ENCODE results near the gene SEMA3D.

The SEMA3D gene

GRCh38 chr7:84975586-84976185, 211.2 kb downstream of the SEMA3D start:
- H3K36me3 Mint-ChIP-seq (ENCODE audit: low read depth), result no peaks in the 10 kb centered on the region
- no peaks in the 10 kb centered on the region for H3K4me1 Mint-ChIP-seq
- no peaks in the 10 kb centered on the region for H3K27me3 Mint-ChIP-seq (ENCODE audit: low read depth)
- no peak overlapping the region for H3K4me3 Mint-ChIP-seq
- no peaks in the 10 kb centered on the region for H3K9me3 Mint-ChIP-seq
- H3K27ac Mint-ChIP-seq, result no peak overlapping the region
- no peak for TF ChIP-seq CTCF (IDR thresholded peaks at IDR 0.05; ENCODE audit: unreplicated experiment in 3 of 3)

- H3K27me3 Mint-ChIP-seq (ENCODE audit: low read depth), result no peaks in the 10 kb centered on the region
- H3K4me3 Mint-ChIP-seq, result no peak overlapping the region
Observed at GRCh38 chr7:84971360-84971759, 215.5 kb downstream of the SEMA3D start.

GRCh38 chr7:84970670-84971069, 216.2 kb downstream of the SEMA3D start:
- no peak for TF ChIP-seq CTCF (IDR thresholded peaks at IDR 0.05; ENCODE audit: unreplicated experiment in 3 of 3)
- no peaks in the 10 kb centered on the region for H3K9me3 Mint-ChIP-seq
- H3K4me3 Mint-ChIP-seq, result no peak overlapping the region
- H3K36me3 Mint-ChIP-seq (ENCODE audit: low read depth), result no peaks in the 10 kb centered on the region
- H3K27ac Mint-ChIP-seq, result no peak overlapping the region
- no peaks in the 10 kb centered on the region for H3K4me1 Mint-ChIP-seq
- H3K27me3 Mint-ChIP-seq (ENCODE audit: low read depth), result no peaks in the 10 kb centered on the region

More at GRCh38 chr7:84971360-84971759, 215.5 kb downstream of the SEMA3D start:
- H3K9me3 Mint-ChIP-seq, result no peaks in the 10 kb centered on the region
- H3K27ac Mint-ChIP-seq, result no peak overlapping the region
- H3K36me3 Mint-ChIP-seq (ENCODE audit: low read depth), result no peaks in the 10 kb centered on the region
- TF ChIP-seq CTCF (IDR thresholded peaks at IDR 0.05; ENCODE audit: unreplicated experiment in 3 of 3), result no peak
- H3K4me1 Mint-ChIP-seq, result no peaks in the 10 kb centered on the region

GRCh38 chr7:84953234-84953633, 233.6 kb downstream of the SEMA3D start:
- peaks cover 10% of the 10 kb centered on the region for H3K4me1 Mint-ChIP-seq
- no peak for TF ChIP-seq CTCF (IDR thresholded peaks at IDR 0.05; ENCODE audit: unreplicated experiment in 3 of 3)
- H3K36me3 Mint-ChIP-seq (ENCODE audit: low read depth), result no peaks in the 10 kb centered on the region
- no peaks in the 10 kb centered on the region for H3K27me3 Mint-ChIP-seq (ENCODE audit: low read depth)
- H3K27ac Mint-ChIP-seq, result no peak overlapping the region
- H3K4me3 Mint-ChIP-seq, result no peak overlapping the region
- H3K9me3 Mint-ChIP-seq, result peaks cover 11% of the 10 kb centered on the region

- H3K4me1 Mint-ChIP-seq, result peaks cover 10% of the 10 kb centered on the region
- H3K27ac Mint-ChIP-seq, result no peak overlapping the region
- H3K27me3 Mint-ChIP-seq (ENCODE audit: low read depth), result no peaks in the 10 kb centered on the region
- H3K36me3 Mint-ChIP-seq (ENCODE audit: low read depth), result no peaks in the 10 kb centered on the region
- peaks cover 11% of the 10 kb centered on the region for H3K9me3 Mint-ChIP-seq
- TF ChIP-seq CTCF (IDR thresholded peaks at IDR 0.05; ENCODE audit: unreplicated experiment in 3 of 3), result no peak
- H3K4me3 Mint-ChIP-seq, result no peak overlapping the region
Observed at GRCh38 chr7:84950836-84951235, 236.0 kb downstream of the SEMA3D start.

GRCh38 chr7:84949501-84949900, 237.4 kb downstream of the SEMA3D start:
- TF ChIP-seq CTCF (IDR thresholded peaks at IDR 0.05; ENCODE audit: unreplicated experiment in 3 of 3), result no peak
- Mint-ChIP-seq H3K4me3 (no peak overlapping the region), H3K4me1 (peaks cover 10% of the 10 kb centered on the region), H3K9me3 (peaks cover 5% of the 10 kb centered on the region), H3K27me3 (ENCODE audit: low read depth) (no peaks in the 10 kb centered on the region), H3K36me3 (ENCODE audit: low read depth) (no peaks in the 10 kb centered on the region), H3K27ac (no peak overlapping the region)

All from nephron (organoid).